ENCODE data around the gene MARCHF2.
A peak's percentile ranks its signal among the peaks of the same experiment; 100 is the strongest.

Gene MARCHF2

DNA sequence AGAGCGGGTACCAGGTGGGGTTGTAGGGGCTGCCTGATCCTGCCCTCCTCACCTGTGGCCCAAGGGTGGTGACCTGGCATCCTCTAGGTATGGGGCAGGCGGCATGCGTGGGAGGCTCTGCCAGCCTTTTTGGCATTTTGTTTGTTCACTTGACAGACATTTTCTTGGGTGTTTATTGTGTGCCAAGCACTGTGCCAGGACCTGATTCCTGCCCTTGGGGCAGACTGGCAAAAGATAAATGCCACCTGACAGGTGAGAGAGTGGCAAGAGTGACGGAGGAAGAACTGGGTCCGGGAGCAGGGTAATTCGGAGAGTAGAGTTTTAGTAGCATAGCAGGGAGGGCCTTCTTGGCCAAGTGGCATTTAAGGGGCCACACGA lies 16.9 kb upstream of the MARCHF2 start:
- no CpG with 5 or more reads among the region's 7 CpGs for WGBS (ENCODE audit: extremely low coverage, insufficient coverage, low lambda C conversion rate)
- H3K9ac ChIP-seq (ENCODE audit: low read length), result no peak overlapping the region

GRCh38 chr19:8396563-8397203 lies 16.4 kb upstream of the MARCHF2 start:
- Histone ChIP-seq H3K27me3 (ENCODE audit: insufficient read depth, low read length, poor library complexity) (no peaks in the 10 kb centered on the region), H2BK5ac (ENCODE audit: low read length) (no peak overlapping the region), H3K56ac (ENCODE audit: low read length) (no peak overlapping the region), H2AK5ac (ENCODE audit: low read length) (no peak overlapping the region), H2BK120ac (ENCODE audit: low read depth, low read length) (no peak overlapping the region), H3K36me3 (ENCODE audit: control insufficient read depth, insufficient read depth, low read length) (no peaks in the 10 kb centered on the region), H3K4ac (ENCODE audit: low read depth, low read length) (no peak overlapping the region), H3K79me2 (ENCODE audit: control insufficient read depth, insufficient read depth, low read length) (peaks cover 58% of the 10 kb centered on the region), H3K27ac (ENCODE audit: low read depth, low read length) (no peak overlapping the region), H3K4me2 (ENCODE audit: low read length) (no peak overlapping the region), H3K4me1 (ENCODE audit: control insufficient read depth, low read depth, low read length) (no peaks in the 10 kb centered on the region), H2BK15ac (replicated peaks; ENCODE audit: low read depth) (no peak overlapping the region), H3K4me3 (ENCODE audit: low read length) (no peak overlapping the region), H3K23ac (ENCODE audit: low read length) (no peak overlapping the region), H3K79me1 (ENCODE audit: low read length) (peaks cover 31% of the 10 kb centered on the region), H4K5ac (ENCODE audit: low read length) (no peak overlapping the region), H4K8ac (ENCODE audit: low read depth, low read length) (no peak overlapping the region), H3K9ac (ENCODE audit: low read length) (no peak overlapping the region), H3K18ac (ENCODE audit: low read length) (no peak overlapping the region)
- WGBS (ENCODE audit: extremely low coverage, insufficient coverage, low lambda C conversion rate), result no CpG with 5 or more reads among the region's 22 CpGs
- DNase-seq, result peak; percentile 77

More for the DNA sequence above, 16.9 kb upstream of the MARCHF2 start:
- H3K4ac ChIP-seq (ENCODE audit: low read depth, low read length), result no peak overlapping the region
- H3K56ac ChIP-seq (ENCODE audit: low read length), result no peak overlapping the region
- no peak overlapping the region for H3K27ac ChIP-seq (ENCODE audit: low read depth, low read length)
- H3K4me2 ChIP-seq (ENCODE audit: low read length), result no peak overlapping the region
- H2BK120ac ChIP-seq (ENCODE audit: low read depth, low read length), result no peak overlapping the region
- H3K4me1 ChIP-seq (ENCODE audit: control insufficient read depth, low read depth, low read length), result no peaks in the 10 kb centered on the region
- H2AK5ac ChIP-seq (ENCODE audit: low read length), result no peak overlapping the region
- no peaks in the 10 kb centered on the region for H3K27me3 ChIP-seq (ENCODE audit: insufficient read depth, low read length, poor library complexity)
- H4K8ac ChIP-seq (ENCODE audit: low read depth, low read length), result no peak overlapping the region
- no peak overlapping the region for H3K4me3 ChIP-seq (ENCODE audit: low read length)
- H3K18ac ChIP-seq (ENCODE audit: low read length), result no peak overlapping the region
- peaks cover 63% of the 10 kb centered on the region for H3K79me2 ChIP-seq (ENCODE audit: control insufficient read depth, insufficient read depth, low read length)
- no peak overlapping the region for H2BK15ac ChIP-seq (replicated peaks; ENCODE audit: low read depth)
- H3K23ac ChIP-seq (ENCODE audit: low read length), result no peak overlapping the region
- DNase-seq, result no peak
- H4K5ac ChIP-seq (ENCODE audit: low read length), result no peak overlapping the region
- no peak overlapping the region for H2BK5ac ChIP-seq (ENCODE audit: low read length)
- peaks cover 32% of the 10 kb centered on the region for H3K79me1 ChIP-seq (ENCODE audit: low read length)
- no peaks in the 10 kb centered on the region for H3K36me3 ChIP-seq (ENCODE audit: control insufficient read depth, insufficient read depth, low read length)

GRCh38 chr19:8397271-8397670 lies 15.8 kb upstream of the MARCHF2 start:
- Histone ChIP-seq H3K23ac (ENCODE audit: low read length) (no peak overlapping the region), H4K8ac (ENCODE audit: low read depth, low read length) (no peak overlapping the region), H3K4me3 (ENCODE audit: low read length) (no peak overlapping the region), H3K27ac (ENCODE audit: low read depth, low read length) (no peak overlapping the region), H2BK15ac (replicated peaks; ENCODE audit: low read depth) (no peak overlapping the region), H4K5ac (ENCODE audit: low read length) (no peak overlapping the region), H3K79me2 (ENCODE audit: control insufficient read depth, insufficient read depth, low read length) (peaks cover 52% of the 10 kb centered on the region), H2AK5ac (ENCODE audit: low read length) (no peak overlapping the region), H3K27me3 (ENCODE audit: insufficient read depth, low read length, poor library complexity) (no peaks in the 10 kb centered on the region), H2BK120ac (ENCODE audit: low read depth, low read length) (no peak overlapping the region), H3K56ac (ENCODE audit: low read length) (peak overlapping the region; percentile 38), H3K9ac (ENCODE audit: low read length) (no peak overlapping the region), H3K36me3 (ENCODE audit: control insufficient read depth, insufficient read depth, low read length) (peaks cover 2% of the 10 kb centered on the region), H3K4me1 (ENCODE audit: control insufficient read depth, low read depth, low read length) (no peaks in the 10 kb centered on the region), H3K4ac (ENCODE audit: low read depth, low read length) (no peak overlapping the region), H3K4me2 (ENCODE audit: low read length) (no peak overlapping the region), H3K79me1 (ENCODE audit: low read length) (peaks cover 28% of the 10 kb centered on the region), H2BK5ac (ENCODE audit: low read length) (no peak overlapping the region), H3K18ac (ENCODE audit: low read length) (no peak overlapping the region)
- WGBS (ENCODE audit: extremely low coverage, insufficient coverage, low lambda C conversion rate), result no CpG with 5 or more reads among the region's 7 CpGs
- DNase-seq, result no peak

DNA sequence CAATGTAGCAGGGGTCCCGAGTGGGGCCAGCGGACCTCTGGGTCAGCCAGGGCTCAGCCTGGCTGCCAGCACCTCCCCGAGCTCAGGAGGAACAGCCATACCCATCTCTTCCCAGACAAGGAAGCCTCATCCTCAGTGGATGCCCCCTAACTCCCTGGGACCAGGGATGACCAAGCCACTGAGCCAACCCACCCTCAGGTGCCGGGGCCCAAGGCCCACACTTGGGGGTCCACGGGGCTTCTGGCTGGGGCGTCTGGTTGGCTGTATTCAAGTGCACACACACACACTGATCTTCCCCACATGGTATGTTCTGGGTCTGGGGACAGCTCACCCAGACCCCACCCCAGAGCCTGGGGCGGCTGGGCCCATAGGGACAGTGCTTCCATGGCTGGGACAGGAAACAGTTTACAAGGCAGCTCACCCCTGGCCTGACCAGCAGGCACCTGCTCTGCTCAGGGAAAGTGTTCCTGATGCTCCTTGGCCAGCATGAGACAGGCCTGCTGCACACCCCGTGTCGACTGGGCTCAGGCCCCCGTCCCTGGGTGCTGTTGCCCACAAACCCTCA lies 15.3 kb upstream of the MARCHF2 start:
- WGBS (ENCODE audit: extremely low coverage, insufficient coverage, low lambda C conversion rate), result no CpG with 5 or more reads among the region's 10 CpGs
- Histone ChIP-seq H3K27ac (ENCODE audit: low read depth, low read length) (no peak overlapping the region), H2BK5ac (ENCODE audit: low read length) (no peak overlapping the region), H4K5ac (ENCODE audit: low read length) (no peak overlapping the region), H3K56ac (ENCODE audit: low read length) (no peak overlapping the region), H3K23ac (ENCODE audit: low read length) (no peak overlapping the region), H2AK5ac (ENCODE audit: low read length) (no peak overlapping the region), H3K18ac (ENCODE audit: low read length) (no peak overlapping the region), H3K79me1 (ENCODE audit: low read length) (peaks cover 28% of the 10 kb centered on the region), H3K27me3 (ENCODE audit: insufficient read depth, low read length, poor library complexity) (no peaks in the 10 kb centered on the region), H4K8ac (ENCODE audit: low read depth, low read length) (no peak overlapping the region), H3K4me1 (ENCODE audit: control insufficient read depth, low read depth, low read length) (no peaks in the 10 kb centered on the region), H3K9ac (ENCODE audit: low read length) (no peak overlapping the region), H2BK120ac (ENCODE audit: low read depth, low read length) (no peak overlapping the region), H3K79me2 (ENCODE audit: control insufficient read depth, insufficient read depth, low read length) (peaks cover 50% of the 10 kb centered on the region), H3K4ac (ENCODE audit: low read depth, low read length) (no peak overlapping the region), H3K36me3 (ENCODE audit: control insufficient read depth, insufficient read depth, low read length) (peaks cover 4% of the 10 kb centered on the region), H3K4me3 (ENCODE audit: low read length) (no peak overlapping the region), H3K4me2 (ENCODE audit: low read length) (no peak overlapping the region), H2BK15ac (replicated peaks; ENCODE audit: low read depth) (no peak overlapping the region)
- DNase-seq, result no peak

DNA sequence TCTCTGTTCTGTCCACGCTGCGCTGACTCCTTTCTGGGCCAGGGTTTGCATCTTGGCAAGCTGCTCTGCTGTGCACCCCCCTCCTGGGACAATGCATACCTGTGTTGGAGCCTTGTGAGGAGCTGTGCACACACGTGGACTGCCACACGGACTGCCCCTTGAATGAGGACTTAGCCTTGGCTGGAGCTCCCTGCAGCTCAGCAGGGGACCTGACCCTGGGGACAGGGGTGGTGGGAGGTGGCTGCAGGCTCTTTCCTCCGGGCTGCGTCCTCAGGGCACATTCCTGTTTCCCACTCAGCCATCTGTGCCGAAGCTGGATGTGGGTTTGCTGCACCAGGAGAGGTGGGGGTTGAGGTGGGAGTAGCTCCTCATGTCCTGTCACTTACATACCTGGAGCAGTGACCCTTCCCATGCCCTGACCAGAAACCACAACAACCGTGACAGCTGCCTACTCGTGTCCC lies 14.8 kb upstream of the MARCHF2 start:
- H3K4ac ChIP-seq (ENCODE audit: low read depth, low read length), result no peak overlapping the region
- no peak overlapping the region for H2AK5ac ChIP-seq (ENCODE audit: low read length)
- H3K27me3 ChIP-seq (ENCODE audit: insufficient read depth, low read length, poor library complexity), result no peaks in the 10 kb centered on the region
- no peak overlapping the region for H3K18ac ChIP-seq (ENCODE audit: low read length)
- no peak overlapping the region for H3K9ac ChIP-seq (ENCODE audit: low read length)
- H3K56ac ChIP-seq (ENCODE audit: low read length), result peak overlapping the region; percentile 17
- WGBS (ENCODE audit: extremely low coverage, insufficient coverage, low lambda C conversion rate), result no CpG with 5 or more reads among the region's 9 CpGs
- H3K4me2 ChIP-seq (ENCODE audit: low read length), result no peak overlapping the region
- H2BK15ac ChIP-seq (replicated peaks; ENCODE audit: low read depth), result no peak overlapping the region
- H2BK120ac ChIP-seq (ENCODE audit: low read depth, low read length), result no peak overlapping the region
- H3K27ac ChIP-seq (ENCODE audit: low read depth, low read length), result no peak overlapping the region
- H3K79me2 ChIP-seq (ENCODE audit: control insufficient read depth, insufficient read depth, low read length), result peaks cover 45% of the 10 kb centered on the region
- H4K8ac ChIP-seq (ENCODE audit: low read depth, low read length), result no peak overlapping the region
- DNase-seq, result no peak
- no peak overlapping the region for H3K23ac ChIP-seq (ENCODE audit: low read length)
- no peak overlapping the region for H2BK5ac ChIP-seq (ENCODE audit: low read length)
- peaks cover 4% of the 10 kb centered on the region for H3K36me3 ChIP-seq (ENCODE audit: control insufficient read depth, insufficient read depth, low read length)
- no peaks in the 10 kb centered on the region for H3K4me1 ChIP-seq (ENCODE audit: control insufficient read depth, low read depth, low read length)
- no peak overlapping the region for H4K5ac ChIP-seq (ENCODE audit: low read length)
- no peak overlapping the region for H3K4me3 ChIP-seq (ENCODE audit: low read length)
- H3K79me1 ChIP-seq (ENCODE audit: low read length), result peaks cover 25% of the 10 kb centered on the region

Data from mesendoderm (in vitro differentiated cells).